Tibial artery (tissue), 4 donors: ENCODE results near the gene ADAD2.
A peak's percentile ranks its signal among the peaks of the same experiment; 100 is the strongest.

Experiments
- DNase-seq, 2 donors: peaks; one replicate each; pipeline ENCODE4 v3.0.0-alpha.2; 2019
- H3K27ac ChIP-seq, 2 donors: fragments of 200-600 bp; sonication (generic) in 1 of 2; 1 replicate in 1 of 2; 2 replicates in 1 of 2; pipeline ENCODE4 v1.5.1; 2018 to 2019; ENCODE audit warnings: mild to moderate bottlenecking in 1 of 2
- H3K27me3 ChIP-seq, 2 donors: fragments of 200-600 bp; sonication (generic) in 1 of 2; one replicate each; pipeline versions ENCODE4 v1.5.1 to v1.6.0; 2016 to 2019
- H3K36me3 ChIP-seq, 3 donors: fragments of 200-600 bp; sonication (generic) in 2 of 3; one replicate each; pipeline ENCODE4 v1.5.1; 2016 to 2019; ENCODE audit warnings: mild to moderate bottlenecking in 2 of 3
- H3K4me1 ChIP-seq, 4 donors: fragments of 200-600 bp; sonication (generic) in 2 of 4; 1 replicate in 3 of 4; 2 replicates in 1 of 4; pipeline ENCODE4 v1.5.1; 2016 to 2019
- H3K4me3 ChIP-seq, 2 donors: fragments of 200-600 bp; sonication (generic) in 1 of 2; 1 replicate in 1 of 2; 2 replicates in 1 of 2; pipeline ENCODE4 v1.5.1; 2018 to 2019; ENCODE audit warnings: mild to moderate bottlenecking in 2 of 2
- H3K9me3 ChIP-seq, 3 donors: fragments of 200-600 bp; sonication (generic) in 1 of 3; one replicate each; pipeline ENCODE4 v1.5.1; 2016 to 2019
- intact Hi-C: fragments of 100-400 bp; cut with DNase I; formaldehyde crosslinking; loops from one replicate; pipeline ENCODE4 v1.15.0; 2023; ENCODE audit warnings: low total_unique reads
- TF ChIP-seq, protein P1 (sequence below), 2 experiments: fragments of 200-600 bp in 1 of 2; fragments of 450-650 bp in 1 of 2; IDR thresholded peaks; one replicate each; pipeline ENCODE4 v1.5.1; 2017 to 2019; ENCODE audit warnings: antibody characterized with exemption in 2 of 2, mild to moderate bottlenecking in 1 of 2, moderate library complexity in 1 of 2

The ADAD2 gene

GRCh38 chr16:84150926-84151325, 40.0 kb upstream of the ADAD2 start:
- intact Hi-C loops, result no loop called here
- no peak for DNase-seq
- peaks cover 0 to 2% (median under 1%) of the 10 kb centered on the region in 4 donors for H3K4me1 ChIP-seq

DNA sequence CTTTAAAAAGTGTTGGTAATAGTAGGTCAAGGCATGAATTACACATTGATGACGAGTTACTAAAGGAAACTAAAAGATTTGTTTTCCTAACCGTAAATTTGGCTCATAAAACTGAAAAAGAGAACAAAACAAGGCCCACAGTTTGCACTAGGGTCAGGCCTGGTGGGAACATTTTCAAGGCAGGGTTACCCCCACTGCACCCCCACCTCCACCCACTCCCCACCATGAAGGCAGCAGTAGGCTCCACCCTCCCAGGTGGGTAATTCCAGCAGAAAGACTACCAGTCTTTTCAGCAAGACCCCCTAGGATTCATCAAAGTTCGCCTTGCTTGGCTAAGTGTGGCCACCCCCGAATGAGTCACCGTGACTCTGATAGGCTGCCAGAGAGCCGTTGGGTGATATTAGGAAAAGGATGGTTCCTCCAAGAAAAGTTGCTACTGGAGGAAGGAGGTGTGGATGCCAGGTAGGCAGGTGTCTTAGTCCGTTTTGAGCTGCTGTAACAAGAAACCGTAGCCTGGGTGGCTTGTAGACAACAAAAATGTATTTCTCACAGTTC, 37.2 kb upstream of the ADAD2 start:
- TF ChIP-seq, protein P1, sequence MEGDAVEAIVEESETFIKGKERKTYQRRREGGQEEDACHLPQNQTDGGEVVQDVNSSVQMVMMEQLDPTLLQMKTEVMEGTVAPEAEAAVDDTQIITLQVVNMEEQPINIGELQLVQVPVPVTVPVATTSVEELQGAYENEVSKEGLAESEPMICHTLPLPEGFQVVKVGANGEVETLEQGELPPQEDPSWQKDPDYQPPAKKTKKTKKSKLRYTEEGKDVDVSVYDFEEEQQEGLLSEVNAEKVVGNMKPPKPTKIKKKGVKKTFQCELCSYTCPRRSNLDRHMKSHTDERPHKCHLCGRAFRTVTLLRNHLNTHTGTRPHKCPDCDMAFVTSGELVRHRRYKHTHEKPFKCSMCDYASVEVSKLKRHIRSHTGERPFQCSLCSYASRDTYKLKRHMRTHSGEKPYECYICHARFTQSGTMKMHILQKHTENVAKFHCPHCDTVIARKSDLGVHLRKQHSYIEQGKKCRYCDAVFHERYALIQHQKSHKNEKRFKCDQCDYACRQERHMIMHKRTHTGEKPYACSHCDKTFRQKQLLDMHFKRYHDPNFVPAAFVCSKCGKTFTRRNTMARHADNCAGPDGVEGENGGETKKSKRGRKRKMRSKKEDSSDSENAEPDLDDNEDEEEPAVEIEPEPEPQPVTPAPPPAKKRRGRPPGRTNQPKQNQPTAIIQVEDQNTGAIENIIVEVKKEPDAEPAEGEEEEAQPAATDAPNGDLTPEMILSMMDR (IDR thresholded peaks at IDR 0.05), result no peak
- Histone ChIP-seq H3K36me3 (no peaks in the 10 kb centered on the region), H3K4me1 (no peaks in the 10 kb centered on the region), H3K27me3 (peaks cover 0 to 10% of the 10 kb centered on the region in 2 donors), H3K27ac (no peak overlapping the region), H3K4me3 (no peak overlapping the region), H3K9me3 (no peaks in the 10 kb centered on the region)
- intact Hi-C loops, result no loop called here
- DNase-seq, result peak in 1 of 2 donors; percentile 13

More at GRCh38 chr16:84150926-84151325, 40.0 kb upstream of the ADAD2 start:
- H3K27me3 ChIP-seq, result peaks cover 0 to 5% of the 10 kb centered on the region in 2 donors
- no peak overlapping the region for H3K27ac ChIP-seq
- H3K4me3 ChIP-seq, result no peak overlapping the region
- H3K36me3 ChIP-seq, result no peaks in the 10 kb centered on the region
- H3K9me3 ChIP-seq, result no peaks in the 10 kb centered on the region
- TF ChIP-seq, protein P1 (IDR thresholded peaks at IDR 0.05), result no peak

- no peak for DNase-seq
- intact Hi-C loops, result no loop called here
- TF ChIP-seq, protein P1 (IDR thresholded peaks at IDR 0.05), result no peak
- Histone ChIP-seq H3K36me3 (no peaks in the 10 kb centered on the region), H3K4me1 (no peaks in the 10 kb centered on the region), H3K9me3 (no peaks in the 10 kb centered on the region), H3K4me3 (no peak overlapping the region), H3K27ac (no peak overlapping the region), H3K27me3 (peaks cover 0 to 15% of the 10 kb centered on the region in 2 donors)
Measured at GRCh38 chr16:84155226-84155625, 35.7 kb upstream of the ADAD2 start.

DNA sequence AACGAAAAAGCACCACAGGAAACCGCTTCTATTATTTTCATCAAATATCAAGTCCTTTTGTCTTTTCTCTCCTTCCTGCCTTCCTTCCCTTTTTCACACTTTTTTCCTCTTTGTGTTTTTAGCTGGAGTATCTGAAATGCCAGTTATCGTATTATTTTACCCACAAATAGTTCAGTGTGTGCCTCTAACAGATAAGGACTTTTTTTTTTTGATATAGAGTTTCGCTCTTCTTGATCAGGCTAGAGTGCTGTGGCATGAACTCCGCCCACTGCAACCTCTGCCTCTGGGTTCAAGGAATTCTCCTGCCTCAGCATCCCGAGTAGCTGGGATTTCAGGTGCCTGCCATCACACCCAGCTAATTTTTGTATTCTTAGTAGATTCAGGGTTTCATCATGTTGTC, 35.2 kb upstream of the ADAD2 start:
- peaks cover 0 to 14% of the 10 kb centered on the region in 2 donors for H3K27me3 ChIP-seq
- DNase-seq, result no peak
- no peaks in the 10 kb centered on the region for H3K36me3 ChIP-seq
- no peak overlapping the region for H3K4me3 ChIP-seq
- TF ChIP-seq, protein P1 (IDR thresholded peaks at IDR 0.05), result no peak
- intact Hi-C loops, result no loop called here
- H3K27ac ChIP-seq, result no peak overlapping the region
- H3K9me3 ChIP-seq, result no peaks in the 10 kb centered on the region
- no peaks in the 10 kb centered on the region for H3K4me1 ChIP-seq

DNA sequence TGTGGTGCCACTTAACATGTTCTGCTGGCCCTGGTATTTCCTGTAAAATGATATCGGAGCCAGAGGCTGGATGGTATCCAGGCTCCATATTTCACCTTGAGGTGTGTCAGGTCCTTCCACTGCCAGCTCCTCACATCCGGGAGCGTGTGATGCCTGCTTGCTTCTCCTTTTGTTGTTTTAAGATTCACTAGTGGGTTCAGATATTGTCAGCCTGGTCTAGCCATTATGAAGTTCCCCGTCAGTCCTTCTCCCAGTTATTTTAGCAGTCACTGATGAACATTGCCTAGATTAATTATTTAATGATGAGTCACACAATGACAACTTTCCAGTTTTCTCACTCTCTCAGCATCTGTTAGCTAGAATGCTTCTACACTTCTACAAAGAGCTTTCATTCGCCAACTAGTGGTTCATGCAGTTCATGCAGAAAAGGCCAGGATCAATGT, 34.6 kb upstream of the ADAD2 start:
- no peaks in the 10 kb centered on the region for H3K4me1 ChIP-seq
- H3K27ac ChIP-seq, result no peak overlapping the region
- H3K27me3 ChIP-seq, result peaks cover 0 to 19% of the 10 kb centered on the region in 2 donors
- DNase-seq, result no peak
- H3K36me3 ChIP-seq, result no peaks in the 10 kb centered on the region
- no peak overlapping the region for H3K4me3 ChIP-seq
- intact Hi-C loops, result no loop called here
- TF ChIP-seq, protein P1 (IDR thresholded peaks at IDR 0.05), result no peak
- no peaks in the 10 kb centered on the region for H3K9me3 ChIP-seq
